Right lobe of liver (tissue), 6 donors: ENCODE measurements around the gene MT1E. TPM values are rescaled to one million over a fixed set of nuclear protein-coding genes. Genes with fewer than 3 reads are reported as not detected.

ENCODE experiments used
- ATAC-seq, 4 donors: fragments of 200-7000 bp; cut with Tn5 transposase; one replicate each; pipeline ENCODE4 v1.9.1; 2020; ENCODE audit warnings: mild to moderate bottlenecking in 4 of 4, moderate library complexity in 4 of 4
- DNase-seq, 3 donors: peaks; one replicate each; pipeline ENCODE4 v3.0.0-alpha.2; 2020
- H3K27ac ChIP-seq, 3 donors: fragments of 200-600 bp; one replicate each; pipeline ENCODE4 v1.8.0; 2022
- H3K27me3 ChIP-seq, 2 donors: fragments of 200-600 bp; one replicate each; pipeline ENCODE4 v1.8.0; 2022
- H3K36me3 ChIP-seq, 4 donors: fragments of 200-600 bp; sonication (generic) in 1 of 4; one replicate each; pipeline versions ENCODE4 v1.5.1 to v1.8.0; 2017 to 2022; ENCODE audit warnings: control low read depth in 1 of 4
- H3K4me1 ChIP-seq, 4 donors: fragments of 200-600 bp; sonication (generic) in 1 of 4; one replicate each; pipeline versions ENCODE4 v1.5.1 to v1.8.0; 2017 to 2022; ENCODE audit warnings: control low read depth in 1 of 4
- H3K4me3 ChIP-seq, 3 donors: fragments of 200-600 bp; one replicate each; pipeline ENCODE4 v1.8.0; 2022
- H3K9me3 ChIP-seq, 4 donors: fragments of 200-600 bp; sonication (generic) in 1 of 4; one replicate each; pipeline versions ENCODE4 v1.5.1 to v1.8.0; 2017 to 2022; ENCODE audit warnings: control low read depth in 1 of 4
- CTCF ChIP-seq, 4 donors: fragments of 200-600 bp in 3 of 4; fragments of 450-650 bp in 1 of 4; IDR thresholded peaks; one replicate each; pipeline versions ENCODE4 v1.5.1 to v1.8.0; 2016 to 2022; ENCODE audit warnings: antibody characterized with exemption in 4 of 4, mild to moderate bottlenecking in 2 of 4
- POLR2A ChIP-seq: fragments of 450-650 bp; IDR thresholded peaks from one replicate; pipeline ENCODE4 v1.6.1; 2017; ENCODE audit warnings: antibody characterized with exemption, mild to moderate bottlenecking
- WGBS: methylation state at CpG from one replicate; pipeline ENCODE4 v1.1.6; 2018; ENCODE audit warnings: low coverage, low lambda C conversion rate; ENCODE audit not compliant: insufficient coverage; ENCODE audit errors: missing lambda C conversion rate; 5-methylcytosine and 5-hydroxymethylcytosine counted together
- intact Hi-C, 2 donors: fragments of 100-400 bp; cut with DNase I; formaldehyde crosslinking; loops; one replicate each; pipeline versions ENCODE4 v1.11.2 to v1.14.1; 2022
- total RNA-seq, 6 experiments: library from RNA; depleted of rRNA in 2 of 6; stranded (reverse); fragments of >200 nt in 2 of 6; fragmentation: NEBNext Ultra II Directional in 3 of 6; extraction: Animal tissue kit (Norgen Biotek cat#: 25700) in 3 of 6; gene quantifications; one replicate each; pipeline versions ENCODE4 v1.1.0 to v1.2.4, GENCODE V29; 2016 to 2023
- donor health status: DM: no; HTN: yes; CAD: no.
- donor health status: DM: no; HTN: no; CAD: no.
- donor health status: DM: no; HTN: no; CAD: no.
- donor health status: DM: no; HTN: yes; CAD: no.
- donor health status: DM: no; HTN: yes; CAD: no.

MT1E gene
- total RNA-seq, 6 experiments from 2014 or later = 403 to 1,748 (median 691) TPM

- TF ChIP-seq POLR2A = no peak
- no peak for TF ChIP-seq CTCF (IDR thresholded peaks at IDR 0.05)
- peak overlapping the region in 1 of 3 donors; percentile 6 for H3K27ac ChIP-seq
Observed at GRCh38 chr16:56629531-56629930, 4.0 kb downstream of the MT1E start.

GRCh38 chr16:56630134-56630533 is 4.6 kb downstream of the MT1E start:
- no peaks in the 10 kb centered on the region for H3K9me3 ChIP-seq
- DNase-seq (no peak), ATAC-seq (no peak)
- TF ChIP-seq POLR2A (no peak), CTCF (IDR thresholded peaks at IDR 0.05) (no peak)
- H3K36me3 ChIP-seq = no peaks in the 10 kb centered on the region
- H3K27me3 ChIP-seq = no peaks in the 10 kb centered on the region
- H3K4me1 ChIP-seq = peaks cover 0 to 11% (median 0%) of the 10 kb centered on the region in 4 donors
- intact Hi-C loops = no loop called here
- no peak overlapping the region for H3K27ac ChIP-seq
- H3K4me3 ChIP-seq = no peak overlapping the region
- WGBS = 67% methylated on average over 3 of the region's 3 CpGs

More at GRCh38 chr16:56629531-56629930, 4.0 kb downstream of the MT1E start:
- Histone ChIP-seq H3K27me3 (no peaks in the 10 kb centered on the region), H3K36me3 (no peaks in the 10 kb centered on the region), H3K4me1 (peaks cover 0 to 15% (median 0%) of the 10 kb centered on the region in 4 donors), H3K9me3 (no peaks in the 10 kb centered on the region), H3K4me3 (no peak overlapping the region)
- ATAC-seq (no peak), DNase-seq (no peak)
- WGBS = 75% methylated on average over 2 of the region's 3 CpGs
- intact Hi-C loops = no loop called here

GRCh38 chr16:56631197-56631596 is 5.6 kb downstream of the MT1E start:
- Histone ChIP-seq H3K4me3 (no peak overlapping the region), H3K27ac (peak overlapping the region in 2 of 3 donors; percentile 68 to 83), H3K9me3 (no peaks in the 10 kb centered on the region), H3K4me1 (peaks cover 0 to 11% (median 0%) of the 10 kb centered on the region in 4 donors), H3K36me3 (no peaks in the 10 kb centered on the region), H3K27me3 (no peaks in the 10 kb centered on the region)
- intact Hi-C loops = no loop called here
- TF ChIP-seq POLR2A (no peak), CTCF (IDR thresholded peaks at IDR 0.05) (no peak)
- 84% methylated on average over 10 of the region's 10 CpGs for WGBS
- no peak for ATAC-seq
- DNase-seq = peak in 1 of 3 donors; percentile 27

DNA sequence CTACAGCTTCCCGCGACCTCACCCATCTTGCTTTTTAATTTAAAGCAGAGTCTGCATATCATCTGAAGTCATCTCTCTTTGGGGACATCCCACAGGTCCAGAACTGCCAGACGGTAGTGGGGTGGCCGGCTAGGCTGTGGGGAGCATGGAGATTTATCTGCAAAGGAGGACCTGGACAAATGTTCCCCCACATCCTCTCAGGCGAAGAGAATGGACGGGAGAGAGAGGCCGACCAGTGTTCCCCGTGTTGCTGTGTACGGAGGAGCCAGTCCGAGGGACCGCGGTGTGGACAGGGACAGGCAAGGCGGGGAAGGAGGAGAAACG is 6.2 kb downstream of the MT1E start:
- ATAC-seq = no peak
- WGBS = 24% methylated on average over 14 of the region's 14 CpGs
- H3K27me3 ChIP-seq = no peaks in the 10 kb centered on the region
- DNase-seq = no peak
- TF ChIP-seq CTCF (IDR thresholded peaks at IDR 0.05) (no peak), POLR2A (no peak)
- intact Hi-C loops = no loop called here
- H3K9me3 ChIP-seq = no peaks in the 10 kb centered on the region
- H3K4me1 ChIP-seq = peaks cover 0 to 11% (median 0%) of the 10 kb centered on the region in 4 donors
- H3K27ac ChIP-seq = peak overlapping the region; percentile 63 to 83 (median 68)
- H3K4me3 ChIP-seq = peak overlapping the region; percentile 49 to 65 (median 60)
- H3K36me3 ChIP-seq = no peaks in the 10 kb centered on the region
